HG03139 (cell line): ENCODE results near the gene OSGIN1.

Experiments
- ATAC-seq: cut with Tn5 transposase; IDR thresholded peaks from one replicate; pipeline ENCODE4 v1.9.1; 2021; ENCODE audit not compliant: unreplicated experiment

The OSGIN1 gene

DNA sequence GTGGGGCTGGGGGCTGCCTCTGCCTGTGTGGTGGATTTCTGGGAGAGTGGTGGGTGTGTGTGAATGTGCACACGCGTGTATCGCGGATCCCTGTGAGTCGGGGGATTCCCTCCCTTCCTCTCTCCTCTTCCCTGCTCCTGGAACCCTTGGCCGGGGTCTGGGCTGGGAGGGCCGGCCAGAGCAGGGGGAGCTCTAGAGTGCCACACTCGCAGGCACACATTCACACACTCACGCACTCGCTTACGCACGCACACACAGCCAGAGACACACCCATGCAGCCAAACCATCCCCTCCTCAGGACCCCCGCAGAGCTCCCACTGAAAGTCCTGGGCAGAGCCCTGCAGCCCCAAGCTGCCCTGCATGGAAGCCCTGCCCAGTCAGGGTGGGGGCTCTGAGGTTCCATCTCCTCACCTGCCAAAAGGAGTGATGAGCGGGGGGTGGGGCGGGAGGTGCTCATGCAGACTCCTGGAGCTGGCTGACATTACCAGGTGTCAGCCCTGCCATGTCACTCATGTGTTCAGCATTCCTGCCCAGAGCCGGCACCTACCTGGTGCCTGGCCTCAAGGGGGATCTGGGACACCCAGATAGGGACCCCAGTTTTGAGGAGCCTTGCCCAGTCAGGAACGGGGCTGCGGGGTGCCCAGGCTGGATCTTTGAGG lies 16.9 kb downstream of the OSGIN1 start:
- no peak for ATAC-seq

GRCh38 chr16:83970430-83970815 lies 17.4 kb downstream of the OSGIN1 start:
- no peak for ATAC-seq

DNA sequence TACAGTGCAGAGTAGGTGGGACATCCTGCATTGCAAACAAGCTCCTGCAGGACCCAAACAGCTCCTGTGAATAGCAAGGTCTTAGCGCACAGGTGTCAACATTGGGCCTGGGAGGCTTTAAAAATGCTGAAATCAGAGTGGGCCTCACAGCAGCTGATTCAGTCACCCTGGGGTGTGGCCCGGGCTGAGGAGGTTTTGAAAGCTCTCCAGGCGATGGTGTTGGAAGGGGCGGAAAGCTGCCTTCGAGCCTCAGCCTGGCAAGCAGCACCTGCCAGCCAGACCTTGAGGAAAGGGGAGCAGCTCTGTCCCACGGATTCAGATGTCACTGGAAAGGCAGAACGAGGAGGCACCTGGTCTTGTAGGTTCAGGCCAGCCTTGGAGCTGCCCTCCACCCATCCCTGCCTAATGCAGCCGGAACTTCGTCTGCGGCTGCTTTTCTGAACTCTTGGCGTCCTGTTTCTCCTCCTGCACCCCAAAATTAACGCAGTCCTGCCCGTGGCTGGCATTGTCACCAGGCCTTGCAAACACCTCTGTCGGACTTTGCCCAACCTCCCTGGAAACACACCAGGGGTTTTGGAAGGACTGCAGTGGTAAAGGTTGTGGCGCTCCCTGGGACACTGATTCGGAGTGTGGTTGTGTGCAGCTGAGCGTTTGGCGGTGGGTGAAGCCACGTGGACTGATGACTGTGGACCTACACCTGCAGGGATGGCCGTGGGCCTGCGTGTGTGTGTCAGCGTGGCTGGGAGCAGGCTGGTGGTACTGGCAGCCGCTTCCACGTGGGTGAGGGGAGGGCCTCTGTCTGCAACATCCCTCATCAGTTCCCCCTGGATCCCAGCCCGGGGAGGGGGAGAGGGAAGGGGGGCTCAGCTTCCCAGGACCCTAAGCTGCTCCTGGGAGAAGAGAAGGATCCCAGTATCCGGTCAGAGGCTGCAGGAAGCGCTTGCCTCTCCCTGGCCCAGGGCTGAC lies 18.4 kb downstream of the OSGIN1 start:
- ATAC-seq = no peak

GRCh38 chr16:83972256-83973008 lies 19.4 kb downstream of the OSGIN1 start:
- no peak for ATAC-seq

DNA sequence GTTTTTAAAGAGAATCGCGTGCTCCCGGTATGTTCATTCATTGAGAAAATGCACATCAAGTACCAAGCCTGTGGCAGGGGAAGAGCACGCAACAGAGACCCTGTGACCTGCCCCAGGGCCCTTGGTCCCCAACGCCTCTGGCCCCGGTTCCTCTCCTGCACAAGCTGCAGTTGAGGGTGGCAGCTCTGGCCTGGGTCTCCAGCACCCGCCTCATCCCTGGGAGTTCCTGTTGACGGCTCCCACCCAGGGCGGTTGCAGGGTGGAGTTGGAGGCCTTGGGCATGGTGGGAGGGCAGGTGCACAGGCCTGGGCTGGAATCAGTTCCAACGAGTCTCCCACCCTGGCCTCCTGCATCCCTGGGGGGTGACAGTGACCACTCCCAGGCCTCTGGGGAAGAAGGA lies 20.0 kb downstream of the OSGIN1 start:
- ATAC-seq = no peak

DNA sequence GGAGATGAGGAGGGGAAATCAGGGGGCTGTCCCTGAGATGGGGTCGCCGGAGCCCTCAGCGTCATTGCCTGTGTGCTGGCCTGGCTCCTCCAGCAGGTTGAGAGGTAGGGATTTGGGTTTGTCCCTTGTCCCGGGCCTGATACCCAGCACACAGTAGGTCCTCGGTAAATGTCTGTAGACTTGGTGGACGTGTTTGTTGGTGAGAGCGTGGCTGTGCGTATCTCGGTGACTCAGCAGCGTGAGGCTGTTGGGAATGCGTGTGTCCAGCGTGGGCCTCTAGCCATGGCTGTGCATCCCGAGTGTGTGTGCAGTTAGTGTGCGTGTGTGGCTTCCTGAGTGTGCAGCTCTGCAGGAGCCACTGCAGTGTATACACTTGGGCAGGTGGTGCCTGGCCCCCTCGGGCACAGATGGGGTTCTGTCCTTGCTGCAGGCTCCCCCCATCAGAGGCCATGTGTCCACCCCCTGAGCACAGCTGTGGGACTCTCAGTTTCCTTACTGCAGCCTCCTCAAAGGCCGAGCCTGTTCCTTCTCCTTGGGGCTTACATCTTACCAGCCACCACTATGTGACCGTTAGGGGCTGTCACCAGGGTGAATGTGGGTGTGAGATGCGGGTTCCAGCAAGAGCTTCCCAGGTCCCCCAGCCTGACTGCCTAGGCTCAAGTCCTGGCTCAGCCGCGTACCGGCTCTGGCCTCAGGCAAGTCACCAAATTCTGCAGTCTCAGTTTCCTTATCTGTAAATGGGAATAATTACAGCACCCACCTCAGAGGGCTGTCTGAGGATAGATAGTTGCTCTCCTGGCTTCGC lies 20.7 kb downstream of the OSGIN1 start:
- no peak for ATAC-seq

DNA sequence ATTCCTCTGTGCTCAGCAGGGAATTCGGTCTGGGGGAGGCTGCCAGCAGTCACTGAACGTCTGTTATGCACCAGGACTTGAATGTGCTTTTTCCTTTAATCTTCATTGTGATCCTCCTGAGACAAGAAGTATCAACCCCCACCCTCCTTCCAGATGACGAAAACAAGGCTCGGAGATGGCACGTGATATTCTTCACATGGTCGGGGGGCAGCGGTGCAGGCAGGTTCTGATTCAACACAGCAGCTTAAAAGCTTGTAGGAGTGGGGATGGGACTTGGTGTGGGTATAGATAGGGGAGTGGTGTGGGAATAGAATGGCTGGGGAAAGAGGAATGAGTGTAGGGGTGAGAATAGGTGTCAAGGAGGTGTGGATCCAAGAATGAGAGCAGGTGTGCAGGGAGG lies 21.4 kb downstream of the OSGIN1 start:
- no peak for ATAC-seq

GRCh38 chr16:83975590-83976260 lies 22.7 kb downstream of the OSGIN1 start:
- ATAC-seq = no peak

GRCh38 chr16:83977056-83977815 lies 24.2 kb downstream of the OSGIN1 start:
- ATAC-seq = no peak

DNA sequence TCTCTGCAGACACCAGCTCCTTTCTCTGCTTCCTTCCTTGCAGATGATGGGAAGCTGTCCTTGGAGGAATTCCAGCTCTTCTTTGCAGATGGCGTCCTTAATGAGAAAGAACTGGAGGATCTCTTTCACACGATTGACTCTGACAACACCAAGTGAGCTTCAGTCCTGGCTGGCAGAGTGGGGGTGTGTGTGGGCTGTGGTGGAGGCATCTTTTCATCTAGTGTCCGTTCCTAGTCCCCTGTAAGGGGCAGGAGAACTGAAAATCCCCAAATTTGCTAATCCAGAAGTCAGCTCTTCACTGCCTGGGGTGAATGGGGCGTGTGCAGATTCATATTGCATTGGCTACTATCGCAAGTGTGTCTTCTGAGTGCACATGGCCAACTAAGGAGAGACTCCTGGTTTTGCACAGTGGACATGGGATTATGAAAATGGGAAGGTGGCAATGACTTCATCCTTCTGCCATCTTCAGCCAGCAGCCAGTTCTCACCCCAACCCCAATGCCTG lies 25.4 kb downstream of the OSGIN1 start:
- no peak for ATAC-seq

GRCh38 chr16:83979441-83979840 lies 26.4 kb downstream of the OSGIN1 start:
- no peak for ATAC-seq

- no peak for ATAC-seq
Measured at GRCh38 chr16:83980794-83981193, 27.8 kb downstream of the OSGIN1 start.

DNA sequence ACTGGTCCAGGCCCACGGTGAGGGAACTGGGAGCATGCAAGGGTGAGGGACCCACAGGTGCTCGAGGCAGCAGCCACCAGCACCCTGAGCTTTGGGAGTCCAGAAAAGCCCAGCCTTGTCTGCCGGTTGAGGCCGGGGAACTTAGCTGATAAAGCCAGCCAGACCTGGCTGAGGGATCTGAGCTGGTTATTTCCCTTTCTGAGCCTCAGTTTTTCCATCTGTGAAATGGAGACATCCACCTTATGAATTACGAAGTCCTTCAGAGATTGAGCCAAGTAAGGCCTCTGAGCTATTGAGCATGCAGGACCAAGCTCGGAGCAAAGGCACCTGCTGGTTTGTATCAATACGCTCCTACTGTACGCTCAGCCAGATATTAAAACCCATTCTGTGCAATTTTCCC lies 28.8 kb downstream of the OSGIN1 start:
- ATAC-seq = no peak

DNA sequence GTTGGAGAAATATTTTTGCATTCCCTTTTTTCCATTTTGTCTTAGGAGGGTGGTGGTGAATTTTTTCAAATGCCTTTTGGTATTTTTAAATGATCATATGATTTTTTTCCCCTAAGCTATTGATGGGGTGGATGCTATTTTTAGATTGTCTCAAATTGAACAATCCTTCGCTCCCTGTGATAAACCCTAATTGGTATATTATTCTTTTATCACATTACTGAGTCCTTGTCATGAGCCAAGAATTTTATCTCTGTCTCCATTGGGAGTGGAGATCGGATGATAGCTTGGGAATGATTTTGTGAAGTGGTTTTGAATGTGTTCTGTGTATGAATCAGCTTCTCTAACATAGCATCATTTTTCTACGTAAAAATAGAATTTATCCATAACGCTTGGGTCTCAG lies 30.5 kb downstream of the OSGIN1 start:
- ATAC-seq = no peak

GRCh38 chr16:83989300-83989699 lies 36.3 kb downstream of the OSGIN1 start:
- no peak for ATAC-seq

- ATAC-seq = no peak
Measured at GRCh38 chr16:83990492-83990891, 37.5 kb downstream of the OSGIN1 start.

- no peak for ATAC-seq
Measured at GRCh38 chr16:83992624-83993023, 39.6 kb downstream of the OSGIN1 start.

DNA sequence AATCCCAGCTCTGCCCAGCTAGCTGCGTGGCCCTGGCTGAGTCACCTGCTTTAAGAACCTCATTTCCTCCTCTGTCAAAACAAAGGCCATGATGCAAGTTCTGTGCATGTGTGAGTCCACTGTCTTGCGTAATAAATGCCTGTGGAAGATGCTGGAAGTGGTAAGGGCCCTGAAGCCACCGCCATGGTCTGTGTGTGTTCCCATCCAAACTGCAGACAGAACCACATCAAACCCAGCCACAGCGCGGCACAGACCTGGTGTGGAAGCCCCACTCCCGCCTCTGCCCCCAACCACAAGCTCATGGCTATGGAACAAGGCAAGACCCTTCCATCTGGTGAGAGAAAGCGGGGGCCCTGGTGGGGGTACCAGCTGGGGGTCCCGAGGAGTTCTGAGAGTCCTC lies 41.0 kb downstream of the OSGIN1 start:
- ATAC-seq = no peak

GRCh38 chr16:83994703-83995102 lies 41.7 kb downstream of the OSGIN1 start:
- no peak for ATAC-seq
